OCI-LY3 (cell line): ENCODE data around the gene C1orf21.

Experiments
- H2AFZ ChIP-seq: fragments of 200-600, 300-600 bp; shearing (Covaris generic); 2 replicates; pipeline ENCODE4 v1.6.0; 2014; ENCODE audit warnings: antibody characterized with exemption, low read depth, low read length
- H3K27ac ChIP-seq: fragments of 200-600, 300-600 bp; sonication (generic); 2 replicates; pipeline ENCODE4 v1.5.1; 2014; ENCODE audit warnings: mild to moderate bottlenecking, low read length, moderate library complexity, mixed read lengths
- H3K27me3 ChIP-seq: fragments of 200-600, 300-600 bp; sonication (generic); 2 replicates; pipeline ENCODE4 v1.6.1; 2014; ENCODE audit warnings: low read depth, low read length, mixed read lengths
- H3K36me3 ChIP-seq: fragments of 200-600, 300-600 bp; sonication (generic); replicated peaks from 2 replicates; pipeline ENCODE3; 2014; ENCODE audit warnings: low read depth, low read length, mixed read lengths
- H3K4me1 ChIP-seq: fragments of 300-600, 200-600 bp; sonication (generic); 2 replicates; pipeline ENCODE4 v1.6.1; 2014; ENCODE audit warnings: low read length, mixed read lengths
- H3K4me2 ChIP-seq: fragments of 200-600, 300-600 bp; sonication (generic); 2 replicates; pipeline ENCODE4 v1.6.1; 2014; ENCODE audit warnings: low read length, mixed read lengths
- H3K4me3 ChIP-seq: fragments of 300-600, 200-600 bp; sonication (generic); 2 replicates; pipeline ENCODE4 v1.5.1; 2014; ENCODE audit warnings: antibody characterized with exemption, mild to moderate bottlenecking, low read length, moderate library complexity
- H3K79me2 ChIP-seq: fragments of 300-600, 200-600 bp; shearing (Covaris generic); 2 replicates; pipeline ENCODE4 v1.6.1; 2014; ENCODE audit warnings: mild to moderate bottlenecking, low read length, mixed read lengths
- H3K9ac ChIP-seq: fragments of 300-600, 200-600 bp; shearing (Covaris generic); 2 replicates; pipeline ENCODE4 v1.6.0; 2014; ENCODE audit warnings: mild to moderate bottlenecking, low read length, moderate library complexity
- H3K9me3 ChIP-seq: fragments of 200-600, 300-600 bp; shearing (Covaris generic); 2 replicates; pipeline ENCODE4 v1.6.1; 2014; ENCODE audit warnings: low read length, mixed read lengths; ENCODE audit not compliant: insufficient read depth
- H4K20me1 ChIP-seq: fragments of 200-600, 300-600 bp; sonication (generic); 2 replicates; pipeline ENCODE4 v1.6.1; 2016; ENCODE audit warnings: low read length, mixed read lengths; ENCODE audit not compliant: insufficient read depth
- EZH2phosphoT487 ChIP-seq: fragments of 200-600 bp; shearing (Covaris generic); IDR thresholded peaks from 2 replicates; pipeline ENCODE4 v1.6.1; 2018; ENCODE audit warnings: antibody characterized with exemption, mixed run types, low read depth
- TF ChIP-seq, protein P1 (sequence below): fragments of 200-600, 300-600 bp; sonication (generic); IDR thresholded peaks from 2 replicates; pipeline ENCODE4 v1.5.1; 2014; ENCODE audit warnings: antibody characterized with exemption, low read length, low read depth

C1orf21 gene

DNA sequence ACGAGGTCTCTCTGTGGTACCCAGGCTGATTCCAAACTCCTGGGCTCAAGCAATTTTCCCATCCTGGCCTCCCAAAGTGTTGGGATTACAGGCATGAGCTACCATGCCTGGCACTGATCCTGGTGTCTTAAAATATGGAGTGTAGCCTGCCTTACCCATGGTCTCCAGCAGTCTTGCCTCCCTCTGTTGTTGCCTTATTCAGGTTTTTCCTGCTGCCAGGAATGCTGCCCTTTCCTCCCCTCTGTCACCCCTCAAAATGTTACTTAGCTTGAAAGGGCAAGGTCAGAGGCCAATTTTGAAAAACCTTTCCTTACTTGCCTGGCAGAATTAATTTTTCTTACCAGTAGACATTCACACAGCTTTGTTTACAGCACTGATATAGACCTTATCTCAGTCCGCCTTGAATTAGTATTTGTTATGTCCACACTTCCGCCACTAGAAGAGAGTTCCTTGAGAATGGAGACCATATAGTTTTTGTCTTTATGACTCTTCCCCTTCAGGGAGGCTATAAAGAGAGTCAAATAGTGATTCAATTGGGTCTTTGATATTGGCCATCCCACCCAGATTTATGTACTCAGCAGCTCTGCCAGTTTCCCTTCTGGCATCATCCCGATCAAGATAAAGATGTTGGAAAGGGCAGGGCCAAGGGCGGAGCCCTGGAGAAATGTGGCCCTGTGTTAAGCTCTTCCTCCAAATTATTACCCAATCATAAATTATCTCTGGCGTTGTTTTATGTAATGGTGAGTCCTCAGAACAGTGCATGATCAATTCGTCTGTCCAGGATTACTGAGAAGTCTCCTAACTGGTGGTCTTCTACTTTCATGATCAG, 38.8 kb downstream of the C1orf21 start:
- H3K27me3 ChIP-seq: no peaks in the 10 kb centered on the region
- no peak overlapping the region for H3K4me2 ChIP-seq
- no peak overlapping the region for H3K27ac ChIP-seq
- H3K9me3 ChIP-seq: no peaks in the 10 kb centered on the region
- TF ChIP-seq EZH2phosphoT487: no peak
- TF ChIP-seq, protein P1, sequence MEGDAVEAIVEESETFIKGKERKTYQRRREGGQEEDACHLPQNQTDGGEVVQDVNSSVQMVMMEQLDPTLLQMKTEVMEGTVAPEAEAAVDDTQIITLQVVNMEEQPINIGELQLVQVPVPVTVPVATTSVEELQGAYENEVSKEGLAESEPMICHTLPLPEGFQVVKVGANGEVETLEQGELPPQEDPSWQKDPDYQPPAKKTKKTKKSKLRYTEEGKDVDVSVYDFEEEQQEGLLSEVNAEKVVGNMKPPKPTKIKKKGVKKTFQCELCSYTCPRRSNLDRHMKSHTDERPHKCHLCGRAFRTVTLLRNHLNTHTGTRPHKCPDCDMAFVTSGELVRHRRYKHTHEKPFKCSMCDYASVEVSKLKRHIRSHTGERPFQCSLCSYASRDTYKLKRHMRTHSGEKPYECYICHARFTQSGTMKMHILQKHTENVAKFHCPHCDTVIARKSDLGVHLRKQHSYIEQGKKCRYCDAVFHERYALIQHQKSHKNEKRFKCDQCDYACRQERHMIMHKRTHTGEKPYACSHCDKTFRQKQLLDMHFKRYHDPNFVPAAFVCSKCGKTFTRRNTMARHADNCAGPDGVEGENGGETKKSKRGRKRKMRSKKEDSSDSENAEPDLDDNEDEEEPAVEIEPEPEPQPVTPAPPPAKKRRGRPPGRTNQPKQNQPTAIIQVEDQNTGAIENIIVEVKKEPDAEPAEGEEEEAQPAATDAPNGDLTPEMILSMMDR: no peak
- H3K4me1 ChIP-seq: no peaks in the 10 kb centered on the region
- no peaks in the 10 kb centered on the region for H3K36me3 ChIP-seq
- H3K79me2 ChIP-seq: no peaks in the 10 kb centered on the region
- H3K9ac ChIP-seq: no peak overlapping the region
- no peak overlapping the region for H3K4me3 ChIP-seq
- H2AFZ ChIP-seq: no peak overlapping the region
- 0 out of 2 replicates have a peak, but pooled peaks cover 4% of the 10 kb centered on the region for H4K20me1 ChIP-seq

DNA sequence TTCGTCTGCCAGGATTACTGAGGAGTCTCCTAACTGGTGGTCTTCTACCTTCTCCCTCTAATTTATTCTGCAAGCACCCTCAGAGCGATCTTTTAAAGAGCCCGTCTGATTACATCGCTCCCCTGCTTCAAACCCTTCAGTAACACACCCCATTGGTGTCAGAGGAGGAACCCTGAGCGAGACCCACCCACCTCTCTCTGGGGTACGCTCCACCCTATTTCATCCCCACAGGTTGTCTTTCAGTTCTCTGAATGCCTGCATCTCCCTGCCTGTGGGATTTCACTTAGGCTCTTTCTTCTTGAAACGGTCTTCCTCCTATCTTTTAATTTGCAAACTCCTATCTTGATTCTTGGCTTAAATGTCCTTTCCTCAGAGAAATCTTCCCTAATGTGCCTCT, 39.4 kb downstream of the C1orf21 start:
- Histone ChIP-seq H3K4me3 (no peak overlapping the region), H3K27ac (no peak overlapping the region), H3K9me3 (no peaks in the 10 kb centered on the region), H3K79me2 (no peaks in the 10 kb centered on the region), H3K9ac (no peak overlapping the region), H4K20me1 (0 out of 2 replicates have a peak, but pooled peaks cover 4% of the 10 kb centered on the region), H3K4me1 (no peaks in the 10 kb centered on the region), H2AFZ (no peak overlapping the region), H3K4me2 (no peak overlapping the region), H3K27me3 (no peaks in the 10 kb centered on the region), H3K36me3 (no peaks in the 10 kb centered on the region)
- no peak for TF ChIP-seq EZH2phosphoT487
- TF ChIP-seq, protein P1: no peak

DNA sequence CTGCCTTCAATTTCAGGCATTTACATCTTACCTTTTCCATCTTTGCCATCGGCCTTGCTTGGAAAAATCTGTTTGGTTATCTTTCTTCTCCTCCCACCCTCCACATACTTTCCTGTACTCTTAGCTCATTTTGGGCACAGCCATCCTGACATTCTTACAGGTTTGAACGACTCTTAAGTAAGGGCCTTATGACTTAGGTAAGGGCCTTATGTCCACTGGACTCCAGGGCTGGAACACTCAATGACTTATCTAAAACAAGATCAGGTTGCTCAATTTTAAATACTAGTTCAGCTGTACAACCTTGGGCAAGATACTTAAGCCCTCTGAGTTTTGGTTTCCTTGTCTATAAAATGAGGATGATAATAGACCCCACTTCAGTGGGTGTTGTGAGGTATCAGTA, 40.9 kb downstream of the C1orf21 start:
- H3K9ac ChIP-seq: no peak overlapping the region
- H3K79me2 ChIP-seq: no peaks in the 10 kb centered on the region
- H3K4me1 ChIP-seq: no peaks in the 10 kb centered on the region
- no peaks in the 10 kb centered on the region for H3K36me3 ChIP-seq
- H3K4me2 ChIP-seq: no peak overlapping the region
- H3K27me3 ChIP-seq: no peaks in the 10 kb centered on the region
- H3K9me3 ChIP-seq: no peaks in the 10 kb centered on the region
- H4K20me1 ChIP-seq: 0 out of 2 replicates have a peak, but pooled peaks cover 4% of the 10 kb centered on the region
- TF ChIP-seq, protein P1: no peak
- no peak for TF ChIP-seq EZH2phosphoT487
- no peak overlapping the region for H3K27ac ChIP-seq
- no peak overlapping the region for H3K4me3 ChIP-seq
- no peak overlapping the region for H2AFZ ChIP-seq

DNA sequence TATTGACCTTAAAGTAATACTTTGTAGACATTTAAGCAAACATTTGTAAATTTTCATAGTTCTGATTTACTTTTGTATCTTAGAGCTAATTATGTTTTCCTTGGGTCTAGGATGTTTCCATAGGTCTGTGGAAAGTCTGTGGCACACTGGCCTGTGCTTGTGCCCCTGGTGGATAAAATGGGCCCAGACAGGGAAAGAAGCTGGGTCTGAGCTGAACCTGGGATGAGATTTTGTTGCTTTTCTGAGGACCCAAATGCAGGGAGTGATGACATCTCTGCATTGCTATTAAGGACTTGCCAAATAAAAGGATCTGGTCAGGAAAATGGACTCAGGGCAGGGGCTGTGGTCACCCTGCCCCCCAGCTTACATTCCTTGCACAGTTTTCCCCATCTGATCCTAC, 41.8 kb downstream of the C1orf21 start:
- Histone ChIP-seq H3K79me2 (no peaks in the 10 kb centered on the region), H3K27me3 (no peaks in the 10 kb centered on the region), H3K9ac (no peak overlapping the region), H4K20me1 (0 out of 2 replicates have a peak, but pooled peaks cover 4% of the 10 kb centered on the region), H3K9me3 (no peaks in the 10 kb centered on the region), H3K4me2 (no peak overlapping the region), H3K4me1 (no peaks in the 10 kb centered on the region), H3K27ac (no peak overlapping the region), H3K36me3 (no peaks in the 10 kb centered on the region), H3K4me3 (no peak overlapping the region), H2AFZ (no peak overlapping the region)
- TF ChIP-seq, protein P1: no peak
- no peak for TF ChIP-seq EZH2phosphoT487
